G401 (cell line): ENCODE measurements around the gene FBLN1. TPM values are rescaled to one million over a fixed set of nuclear protein-coding genes. Genes with fewer than 3 reads are reported as not detected.
"Not testable (repeated sequence)": the region's sequence is repeated elsewhere in the genome, so short reads cannot be mapped to it uniquely, and the experiment has no call there.

ENCODE experiments used
- DNase-seq: peaks from one replicate; pipeline ENCODE4 v3.0.0-alpha.2; 2015; ENCODE audit warnings: low spot score
- in situ Hi-C: cut with HindIII; loops from 2 replicates; pipeline ENCODE4 v1.10.0; 2016; ENCODE audit warnings: low sequenced_read_pairs, mixed read lengths
- total RNA-seq: library from RNA; depleted of rRNA; stranded (reverse); fragments of >200 nt; shearing (Covaris generic); gene quantifications from 2 replicates; pipeline ENCODE4 v1.2.3, GENCODE V29; 2014

FBLN1 gene
- total RNA-seq, 1 experiment from 2014 or later, result 128 TPM

DNA sequence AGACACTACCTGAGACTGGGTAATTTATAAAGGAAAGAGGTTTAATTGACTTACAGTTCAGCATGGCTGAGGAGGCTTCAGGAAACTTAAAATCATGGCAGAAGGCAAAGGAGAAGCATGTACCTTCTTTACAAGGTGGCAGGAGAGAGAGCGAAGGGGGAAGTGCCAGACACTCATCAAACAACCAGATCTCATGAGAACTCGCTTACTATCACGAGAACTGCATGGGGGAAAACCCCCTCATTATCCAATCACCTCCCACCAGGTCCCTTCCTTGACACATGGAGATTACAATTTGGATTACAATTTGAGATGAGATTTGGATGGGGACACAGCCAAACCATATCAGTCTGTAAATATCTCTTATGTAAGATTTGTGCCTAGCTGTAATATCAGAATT is 118.0 kb downstream of the FBLN1 start:
- DNase-seq, result no peak
- in situ Hi-C loops, result no loop called here

- DNase-seq, result no peak
- in situ Hi-C loops, result no loop called here
Observed at GRCh38 chr22:45621836-45622600, 119.3 kb downstream of the FBLN1 start.

DNA sequence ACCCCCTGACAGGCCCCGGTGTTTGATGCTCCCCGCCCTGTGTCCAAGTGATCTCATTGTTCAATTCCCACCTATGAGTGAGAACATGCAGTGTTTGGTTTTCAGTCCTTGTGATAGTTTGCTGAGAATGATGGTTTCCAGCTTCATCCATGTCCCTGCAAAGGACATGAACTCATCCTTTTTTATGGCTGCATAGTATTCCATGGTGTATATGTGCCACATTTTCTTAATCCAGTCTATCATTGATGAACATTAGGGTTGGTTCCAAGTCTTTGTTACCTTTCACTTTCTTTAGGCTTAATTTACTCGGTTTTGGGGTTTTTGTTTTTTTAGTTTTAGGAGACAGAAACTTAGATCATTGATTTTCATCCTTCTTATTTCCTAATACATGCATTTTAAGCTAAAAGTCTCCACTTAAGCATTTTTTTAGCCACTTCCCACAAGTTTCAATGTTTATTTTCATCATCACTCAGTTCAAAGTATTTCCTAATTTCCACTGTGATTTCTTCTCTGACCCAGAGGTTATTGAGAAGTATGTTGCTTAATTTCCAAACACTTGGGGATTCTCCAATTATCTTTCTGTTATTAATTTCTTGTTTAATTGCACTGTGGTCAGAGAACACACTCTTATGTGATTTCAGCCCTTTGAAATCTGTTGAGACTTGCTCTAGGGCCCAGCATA is 120.9 kb downstream of the FBLN1 start:
- DNase-seq, in situ Hi-C loops: not testable (repeated sequence)

GRCh38 chr22:45626198-45626651 is 123.5 kb downstream of the FBLN1 start:
- in situ Hi-C loops, result no loop called here
- no peak for DNase-seq

- no peak for DNase-seq
- in situ Hi-C loops, result no loop called here
Observed at GRCh38 chr22:45627489-45628233, 125.0 kb downstream of the FBLN1 start.

DNA sequence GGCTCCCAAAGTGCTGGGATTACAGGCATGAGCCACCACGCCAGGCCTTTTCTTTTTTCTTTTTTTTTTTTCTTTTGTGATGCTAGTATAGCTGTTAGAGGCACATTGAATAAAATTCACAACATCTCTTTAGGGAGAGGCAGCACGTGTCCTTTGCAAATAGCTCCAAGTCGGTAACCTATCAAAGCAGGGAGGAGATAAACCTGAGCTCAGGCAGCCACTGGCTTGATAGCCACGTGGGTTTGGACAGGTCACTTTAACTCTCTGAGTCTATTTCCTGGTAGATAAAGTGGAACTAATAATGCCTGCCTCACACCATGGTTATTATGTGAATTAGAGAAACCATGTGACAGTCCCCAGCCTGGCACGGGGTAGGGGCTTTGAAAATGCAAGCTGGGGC is 125.8 kb downstream of the FBLN1 start:
- in situ Hi-C loops, result no loop called here
- no peak for DNase-seq

- in situ Hi-C loops, result no loop called here
- DNase-seq, result no peak
Observed at GRCh38 chr22:45629469-45630089, 126.9 kb downstream of the FBLN1 start.

DNA sequence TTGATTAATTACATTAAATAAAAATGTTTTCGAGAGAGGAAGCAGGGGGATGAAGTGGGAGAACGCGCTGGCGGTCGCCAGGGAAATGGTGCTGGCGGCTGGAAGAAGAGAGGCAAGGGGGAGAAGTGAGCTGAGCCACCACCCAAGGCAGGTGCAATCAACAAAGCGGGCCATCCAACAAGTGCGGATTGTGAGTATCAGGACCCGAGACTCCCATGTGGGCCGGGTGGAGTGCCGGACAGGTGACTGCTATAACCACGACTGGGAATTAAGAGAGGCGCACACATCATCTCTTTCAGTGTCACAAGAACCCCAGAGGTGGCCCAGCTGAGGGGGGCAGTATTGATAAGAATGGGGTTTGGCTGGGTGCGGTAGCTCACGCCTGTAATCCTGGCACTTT is 127.8 kb downstream of the FBLN1 start:
- no peak for DNase-seq
- in situ Hi-C loops, result no loop called here

DNA sequence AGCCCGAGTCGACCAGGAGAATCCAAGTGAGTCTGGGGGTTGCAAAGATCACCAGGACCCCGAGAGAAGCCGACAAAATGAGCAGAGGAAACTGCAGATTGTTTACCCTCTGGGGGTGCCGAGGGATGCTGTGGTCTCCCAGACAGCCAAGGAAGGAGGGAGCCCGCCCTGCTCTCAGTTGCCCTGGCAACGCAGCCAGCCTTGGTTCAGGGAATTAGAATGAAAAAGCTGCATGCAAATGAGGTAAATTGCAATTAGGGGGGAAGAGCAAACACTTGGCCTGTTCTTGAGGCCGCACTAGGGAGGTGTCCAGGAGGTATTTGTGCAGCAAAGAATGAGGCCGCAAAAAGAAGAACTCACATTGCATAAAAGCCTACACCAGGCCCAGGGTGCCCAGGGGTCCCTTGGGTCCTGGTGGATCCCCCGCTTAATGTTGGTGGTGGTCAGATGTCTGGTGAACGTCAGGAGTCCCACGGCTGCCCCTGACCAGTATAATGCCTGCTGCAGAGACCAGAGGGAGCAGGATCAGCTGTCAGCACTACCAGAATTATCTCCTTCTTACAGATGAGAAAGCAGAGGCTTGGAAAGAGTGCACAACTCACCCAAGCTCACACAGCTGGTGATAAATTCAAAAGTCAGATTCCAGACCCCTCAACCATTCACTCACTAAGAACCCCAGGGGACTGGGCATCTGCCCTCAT is 128.6 kb downstream of the FBLN1 start:
- no peak for DNase-seq
- in situ Hi-C loops, result no loop called here

GRCh38 chr22:45631841-45632238 is 129.2 kb downstream of the FBLN1 start:
- in situ Hi-C loops, result no loop called here
- no peak for DNase-seq

DNA sequence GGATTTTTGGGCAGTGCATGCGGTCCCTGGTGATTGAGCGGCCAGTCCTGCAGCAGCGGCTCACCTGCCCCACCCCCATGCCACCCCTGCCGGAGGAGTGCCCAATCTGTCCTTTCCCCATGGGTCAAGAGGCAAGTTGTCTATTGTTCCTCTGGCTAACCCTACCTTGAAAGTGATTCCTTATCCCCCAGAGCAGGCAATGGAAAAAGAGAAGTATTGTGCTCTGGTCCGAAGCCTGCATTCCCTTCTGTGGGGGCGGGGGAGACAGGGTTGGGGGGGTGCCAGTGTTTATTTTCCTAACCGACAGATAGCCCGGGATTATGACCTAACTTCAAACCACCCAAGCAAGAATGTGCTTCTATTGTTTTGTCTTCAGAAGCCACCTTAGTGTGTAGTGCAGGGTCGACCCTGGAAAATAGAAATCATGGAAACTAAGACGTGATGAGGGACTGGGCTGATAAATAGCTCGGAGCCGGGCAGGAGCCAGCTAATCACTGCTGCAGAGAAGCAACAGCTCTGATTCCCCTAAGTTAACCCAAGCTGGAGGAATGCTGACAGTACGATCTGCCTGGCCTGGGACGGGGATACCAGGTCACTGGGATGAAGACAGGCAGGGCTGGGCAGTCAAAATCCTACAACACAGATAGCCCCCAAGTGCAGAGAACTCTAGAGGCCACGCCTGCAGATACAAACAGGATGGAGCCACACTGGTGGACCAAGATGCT is 130.3 kb downstream of the FBLN1 start:
- no peak for DNase-seq
- in situ Hi-C loops, result no loop called here

- in situ Hi-C loops, result no loop called here
- no peak for DNase-seq
Observed at GRCh38 chr22:45636683-45637082, 134.0 kb downstream of the FBLN1 start.

- DNase-seq, result no peak
Observed at GRCh38 chr22:45638197-45638596, 135.5 kb downstream of the FBLN1 start.

GRCh38 chr22:45638834-45639746 is 136.4 kb downstream of the FBLN1 start:
- in situ Hi-C loops, result no loop called here
- DNase-seq, result no peak

More at GRCh38 chr22:45638197-45638596, 135.5 kb downstream of the FBLN1 start:
- in situ Hi-C loops, result no loop called here

GRCh38 chr22:45639747-45640102 is 137.0 kb downstream of the FBLN1 start:
- in situ Hi-C loops, result no loop called here
- no peak for DNase-seq

- in situ Hi-C loops, result no loop called here
- DNase-seq, result no peak
Observed at GRCh38 chr22:45640291-45640940, 137.7 kb downstream of the FBLN1 start.
